B cell (primary cell): ENCODE results near the gene PLSCR5. TPM values are rescaled to one million over a fixed set of nuclear protein-coding genes. Genes with fewer than 3 reads are reported as not detected.

Source experiments
- ATAC-seq: fragments of 200-7000 bp; cut with Tn5 transposase; one replicate; pipeline ENCODE4 v1.10.0; 2021; ENCODE audit warnings: low read depth, mild to moderate bottlenecking, moderate number of reproducible peaks, moderate library complexity
- CTCF ChIA-PET: fragments of 350-600 bp; sonication (Branson Sonifier 250); formaldehyde crosslinking; loops from one replicate; lab custom pipeline; 2021; ENCODE audit warnings: antibody characterized with exemption, inconsistent platforms; lab: Charles Lee
- POLR2A ChIA-PET: fragments of 350-600 bp; sonication (Branson Sonifier 250); formaldehyde crosslinking; loops from one replicate; lab custom pipeline; 2021; ENCODE audit warnings: antibody characterized with exemption; lab: Charles Lee
- DNase-seq: peaks from one replicate; pipeline ENCODE4 v3.0.0; 2013
- H2AFZ ChIP-seq: 2 replicates; pipeline ENCODE4 v1.6.1; 2012; ENCODE audit warnings: mild to moderate bottlenecking, low read depth, low read length; ENCODE audit not compliant: insufficient read depth, poor library complexity, severe bottlenecking
- H3K27ac ChIP-seq, 2 donors: 1 replicate in 1 of 2; 2 replicates in 1 of 2; pipeline ENCODE4 v1.5.1; 2012 to 2013; ENCODE audit warnings: low read length in 2 of 2, mild to moderate bottlenecking in 2 of 2, moderate library complexity in 1 of 2
- H3K27me3 ChIP-seq, 4 experiments: fragments of 200-600 bp in 1 of 4; sonication (generic) in 1 of 4; replicated peaks in 1 of 4; 1 replicate in 2 of 4; 2 replicates in 2 of 4; pipeline versions ENCODE4 v1.6.1 to v1.7.0; 2013 to 2016; ENCODE audit warnings: low read length in 3 of 4, mild to moderate bottlenecking in 2 of 4, mixed read lengths in 1 of 4, moderate library complexity in 1 of 4; ENCODE audit not compliant: insufficient read depth in 4 of 4, control insufficient read depth in 3 of 4; ENCODE audit errors: control extremely low read depth in 1 of 4
- H3K36me3 ChIP-seq, 2 experiments: replicated peaks in 1 of 2; 1 replicate in 1 of 2; 2 replicates in 1 of 2; pipeline versions ENCODE4 v1.6.1 to v1.7.1; 2013; ENCODE audit warnings: low read length in 1 of 2; ENCODE audit not compliant: insufficient read depth in 2 of 2, control insufficient read depth in 1 of 2; ENCODE audit errors: control extremely low read depth in 1 of 2, extremely low read depth in 1 of 2
- H3K4me1 ChIP-seq, 2 donors: fragments of 200-600 bp in 1 of 2; sonication (generic) in 1 of 2; 1 replicate in 1 of 2; 2 replicates in 1 of 2; pipeline versions ENCODE4 v1.5.1 to v1.6.1; 2013 to 2017; ENCODE audit warnings: low read length in 2 of 2; ENCODE audit not compliant: control insufficient read depth in 2 of 2, insufficient read depth in 2 of 2
- H3K4me2 ChIP-seq: replicated peaks from 2 replicates; pipeline ENCODE3; 2012; ENCODE audit warnings: mild to moderate bottlenecking, low read depth, low read length; ENCODE audit not compliant: poor library complexity, severe bottlenecking
- H3K4me3 ChIP-seq, 5 experiments: fragments of 200-600 bp in 1 of 5; sonication (generic) in 1 of 5; 1 replicate in 3 of 5; 2 replicates in 2 of 5; pipeline versions ENCODE4 v1.5.1 to v1.7.0; 2011 to 2016; ENCODE audit warnings: low read length in 4 of 5, mild to moderate bottlenecking in 4 of 5, low read depth in 2 of 5, control low read depth in 1 of 5, moderate library complexity in 1 of 5; ENCODE audit not compliant: insufficient read depth in 1 of 5; ENCODE audit errors: control extremely low read depth in 1 of 5, extremely low read depth in 1 of 5
- H3K79me2 ChIP-seq: fragments of 200-600 bp; sonication (generic); one replicate; pipeline ENCODE4 v1.6.0; 2016; ENCODE audit warnings: low read length; ENCODE audit not compliant: control insufficient read depth, insufficient read depth
- H3K9ac ChIP-seq: fragments of 200-600 bp; sonication (generic); 2 replicates; pipeline ENCODE4 v1.6.1; 2017; ENCODE audit warnings: mild to moderate bottlenecking, low read length, moderate library complexity
- H3K9me3 ChIP-seq, 3 donors: one replicate each; pipeline versions ENCODE4 v1.6.1 to v1.7.1; 2013; ENCODE audit warnings: low read length in 2 of 3; ENCODE audit not compliant: control insufficient read depth in 2 of 3, insufficient read depth in 1 of 3; ENCODE audit errors: control extremely low read depth in 1 of 3
- H4K20me1 ChIP-seq: 2 replicates; pipeline ENCODE4 v1.6.0; 2012; ENCODE audit warnings: mild to moderate bottlenecking, low read length; ENCODE audit not compliant: insufficient read depth, control insufficient read depth, poor library complexity, severe bottlenecking
- H3K27ac Mint-ChIP-seq: one replicate; pipeline ENCODE4 v1.8.0; 2021; ENCODE audit warnings: mixed read lengths
- H3K27me3 Mint-ChIP-seq: one replicate; pipeline ENCODE4 v1.8.0; 2021; ENCODE audit warnings: mixed read lengths
- H3K4me1 Mint-ChIP-seq: one replicate; pipeline ENCODE4 v1.8.0; 2021; ENCODE audit warnings: mixed read lengths
- H3K4me3 Mint-ChIP-seq: one replicate; pipeline ENCODE4 v1.8.0; 2021; ENCODE audit warnings: mixed read lengths
- H3K9me3 Mint-ChIP-seq: one replicate; pipeline ENCODE4 v1.8.0; 2022; ENCODE audit warnings: mixed read lengths; ENCODE audit not compliant: insufficient read depth
- CTCF ChIP-seq: fragments of 200-600 bp; IDR thresholded peaks from one replicate; pipeline ENCODE4 v1.8.0; 2022; ENCODE audit warnings: antibody characterized with exemption, mild to moderate bottlenecking
- EZH2 ChIP-seq: IDR thresholded peaks from 2 replicates; pipeline ENCODE4 v1.6.1; 2012; ENCODE audit warnings: borderline replicate concordance, low read depth, mild to moderate bottlenecking, moderate library complexity, low read length; ENCODE audit not compliant: insufficient read depth, poor library complexity, severe bottlenecking
- WGBS: methylation state at CpG from one replicate; pipeline ENCODE4 v1.1.5; 2013; ENCODE audit warnings: missing lambda C conversion rate; ENCODE audit not compliant: insufficient coverage; 5-methylcytosine and 5-hydroxymethylcytosine counted together
- intact Hi-C: fragments of 100-400 bp; cut with micrococcal nuclease; formaldehyde crosslinking; loops from one replicate; pipeline ENCODE4 v1.10.0; 2022
- polyA plus RNA-seq: library from polyadenylated mRNA; depleted of rRNA; stranded (reverse); fragments of >200 nt; gene quantifications from 2 replicates; pipeline ENCODE4 v1.2.3, GENCODE V29; 2012
- total RNA-seq, 2 donors: library from RNA; stranded (reverse); fragments of 120-200 nt in 1 of 2; gene quantifications; 1 replicate in 1 of 2; 2 replicates in 1 of 2; pipeline versions ENCODE4 v1.2.3 to v1.2.4, GENCODE V29; 2013 to 2022

PLSCR5 gene
- total and polyA plus RNA-seq, 2 donors (not counting 1 experiment from before 2014, with no cell fraction given) = not detected

- H3K4me2 ChIP-seq = no peak overlapping the region
- ChIA-PET CTCF (interaction anchor here (0.7 to 2.3 kb wide), 5 partner anchors 12 to 389 kb away, joined by 3 to 7 read pairs (median 4); no protein-coding TSS in a partner anchor), POLR2A (no interaction called here)
- H3K27me3 ChIP-seq = no peaks in the 10 kb centered on the region
- H3K4me1 Mint-ChIP-seq = no peaks in the 10 kb centered on the region
- H3K27ac Mint-ChIP-seq = no peak overlapping the region
- no peaks in the 10 kb centered on the region for H3K27me3 Mint-ChIP-seq
- no peaks in the 10 kb centered on the region for H3K4me1 ChIP-seq
- intact Hi-C loops = no loop called here
- no peak overlapping the region for H3K9ac ChIP-seq
- H3K79me2 ChIP-seq = no peaks in the 10 kb centered on the region
- H2AFZ ChIP-seq = no peak overlapping the region
- TF ChIP-seq CTCF (no peak), EZH2 (no peak)
- H3K4me3 Mint-ChIP-seq = no peak overlapping the region
- ATAC-seq (no peak), DNase-seq (no peak)
- no peak overlapping the region for H3K27ac ChIP-seq
- H3K9me3 ChIP-seq = no peaks in the 10 kb centered on the region
- no peaks in the 10 kb centered on the region for H4K20me1 ChIP-seq
- H3K4me3 ChIP-seq = no peak overlapping the region
- H3K36me3 ChIP-seq = no peaks in the 10 kb centered on the region
- WGBS = no CpG with 5 or more reads among the region's 1 CpG
- no peaks in the 10 kb centered on the region for H3K9me3 Mint-ChIP-seq
Measured at GRCh38 chr3:146574173-146574572, 31.0 kb downstream of the PLSCR5 start.

- POLR2A ChIA-PET = no interaction called here
- no peak overlapping the region for H3K4me3 Mint-ChIP-seq
- Histone ChIP-seq H4K20me1 (no peaks in the 10 kb centered on the region), H3K27ac (no peak overlapping the region), H3K4me2 (no peak overlapping the region), H3K79me2 (no peaks in the 10 kb centered on the region), H3K27me3 (no peaks in the 10 kb centered on the region), H3K9me3 (no peaks in the 10 kb centered on the region), H3K36me3 (no peaks in the 10 kb centered on the region), H3K4me3 (no peak overlapping the region), H3K4me1 (no peaks in the 10 kb centered on the region), H3K9ac (no peak overlapping the region), H2AFZ (no peak overlapping the region)
- no peak for TF ChIP-seq EZH2
- no peak for TF ChIP-seq CTCF
- no peaks in the 10 kb centered on the region for H3K4me1 Mint-ChIP-seq
- DNase-seq (no peak), ATAC-seq (no peak)
- no CpG with 5 or more reads among the region's 3 CpGs for WGBS
- no peaks in the 10 kb centered on the region for H3K9me3 Mint-ChIP-seq
- intact Hi-C loops = no loop called here
- CTCF ChIA-PET = interaction anchor here (3.3 kb wide), 1 partner anchor 8 kb away, joined by 16 read pairs; no protein-coding TSS in a partner anchor
- H3K27ac Mint-ChIP-seq = no peak overlapping the region
- H3K27me3 Mint-ChIP-seq = no peaks in the 10 kb centered on the region
Measured at GRCh38 chr3:146569314-146569713, 35.8 kb downstream of the PLSCR5 start.
